Measurements from ENCODE around the gene GLT8D2. TPM values are rescaled to one million over a fixed set of nuclear protein-coding genes. Genes with fewer than 3 reads are reported as not detected.

GLT8D2 gene
- total RNA-seq, 6 experiments from 2014 or later: 36.4 to 58.0 (median 50.9) TPM

DNA sequence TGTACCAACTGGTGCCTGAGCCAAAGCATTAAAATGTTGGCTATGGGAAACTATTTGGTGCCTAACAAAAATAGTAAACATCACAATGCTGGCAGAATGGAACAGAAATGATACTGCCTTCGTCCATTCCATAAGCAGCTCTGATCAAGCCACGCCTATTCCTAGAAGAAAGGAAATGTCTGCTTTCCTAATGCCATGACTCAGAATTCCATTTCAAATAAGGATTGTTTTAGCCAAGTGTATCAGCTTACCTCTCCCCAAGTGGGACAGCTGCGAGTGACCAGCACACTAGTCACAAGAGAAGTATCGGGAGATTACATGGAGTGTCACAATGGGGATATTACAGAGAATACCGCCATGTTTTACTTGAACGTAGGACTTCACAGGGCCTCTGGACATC lies 38.7 kb downstream of the GLT8D2 start:
- peak; percentile 85 for DNase-seq
- TF ChIP-seq, protein P1, sequence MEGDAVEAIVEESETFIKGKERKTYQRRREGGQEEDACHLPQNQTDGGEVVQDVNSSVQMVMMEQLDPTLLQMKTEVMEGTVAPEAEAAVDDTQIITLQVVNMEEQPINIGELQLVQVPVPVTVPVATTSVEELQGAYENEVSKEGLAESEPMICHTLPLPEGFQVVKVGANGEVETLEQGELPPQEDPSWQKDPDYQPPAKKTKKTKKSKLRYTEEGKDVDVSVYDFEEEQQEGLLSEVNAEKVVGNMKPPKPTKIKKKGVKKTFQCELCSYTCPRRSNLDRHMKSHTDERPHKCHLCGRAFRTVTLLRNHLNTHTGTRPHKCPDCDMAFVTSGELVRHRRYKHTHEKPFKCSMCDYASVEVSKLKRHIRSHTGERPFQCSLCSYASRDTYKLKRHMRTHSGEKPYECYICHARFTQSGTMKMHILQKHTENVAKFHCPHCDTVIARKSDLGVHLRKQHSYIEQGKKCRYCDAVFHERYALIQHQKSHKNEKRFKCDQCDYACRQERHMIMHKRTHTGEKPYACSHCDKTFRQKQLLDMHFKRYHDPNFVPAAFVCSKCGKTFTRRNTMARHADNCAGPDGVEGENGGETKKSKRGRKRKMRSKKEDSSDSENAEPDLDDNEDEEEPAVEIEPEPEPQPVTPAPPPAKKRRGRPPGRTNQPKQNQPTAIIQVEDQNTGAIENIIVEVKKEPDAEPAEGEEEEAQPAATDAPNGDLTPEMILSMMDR (IDR thresholded peaks at IDR 0.05): no peak
- H3K4me3 Mint-ChIP-seq: peak overlapping the region; percentile 53; the same call in 1 of the 2 replicates
- peak overlapping the region; percentile 69 for H3K27ac Mint-ChIP-seq
- peaks cover 52% of the 10 kb centered on the region for H3K36me3 Mint-ChIP-seq (ENCODE audit: low read depth)
- H3K27me3 Mint-ChIP-seq (ENCODE audit: insufficient read depth): no peaks in the 10 kb centered on the region; the same call in 1 of the 2 replicates
- H3K9me3 Mint-ChIP-seq: peaks cover 4% of the 10 kb centered on the region; the same call in 1 of the 2 replicates
- peaks cover 49% of the 10 kb centered on the region for H3K4me1 Mint-ChIP-seq (ENCODE audit: low read depth)

DNA sequence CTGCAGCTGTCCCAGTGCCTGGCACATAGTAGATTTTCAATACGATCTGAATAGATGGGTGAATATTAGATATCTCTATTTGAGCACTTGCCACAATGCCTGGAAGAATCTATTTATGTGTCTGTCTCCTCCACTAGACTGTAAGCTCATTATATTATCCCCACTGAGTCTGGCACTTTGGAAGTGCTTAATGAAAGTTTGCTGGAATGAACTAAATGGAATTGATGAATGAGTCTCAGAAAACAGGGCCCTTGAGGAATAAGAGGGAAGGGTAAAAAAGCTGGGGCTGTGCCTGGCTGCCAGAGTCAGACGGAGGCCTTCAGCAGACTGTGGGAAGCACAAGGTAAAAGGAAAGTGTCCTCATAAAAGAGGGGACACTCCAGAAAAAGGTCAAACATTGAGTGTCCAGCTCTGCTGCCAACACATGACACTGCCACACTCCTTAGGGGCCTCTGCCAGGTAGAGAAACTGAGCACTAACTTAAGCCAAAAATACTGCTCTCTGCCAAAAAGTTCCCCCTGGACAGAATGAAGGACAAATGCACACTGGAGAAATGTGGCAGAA lies 39.3 kb downstream of the GLT8D2 start:
- TF ChIP-seq, protein P1 (IDR thresholded peaks at IDR 0.05): no peak
- no peak for DNase-seq
- peaks cover 52% of the 10 kb centered on the region for H3K36me3 Mint-ChIP-seq (ENCODE audit: low read depth)
- H3K27ac Mint-ChIP-seq: peak overlapping the region; percentile 69
- H3K4me1 Mint-ChIP-seq (ENCODE audit: low read depth): peaks cover 55% of the 10 kb centered on the region
- H3K4me3 Mint-ChIP-seq: peak overlapping the region; percentile 53; the same call in 1 of the 2 replicates
- H3K9me3 Mint-ChIP-seq: peaks cover 4% of the 10 kb centered on the region; the same call in 1 of the 2 replicates
- H3K27me3 Mint-ChIP-seq (ENCODE audit: insufficient read depth): no peaks in the 10 kb centered on the region; the same call in 1 of the 2 replicates

DNA sequence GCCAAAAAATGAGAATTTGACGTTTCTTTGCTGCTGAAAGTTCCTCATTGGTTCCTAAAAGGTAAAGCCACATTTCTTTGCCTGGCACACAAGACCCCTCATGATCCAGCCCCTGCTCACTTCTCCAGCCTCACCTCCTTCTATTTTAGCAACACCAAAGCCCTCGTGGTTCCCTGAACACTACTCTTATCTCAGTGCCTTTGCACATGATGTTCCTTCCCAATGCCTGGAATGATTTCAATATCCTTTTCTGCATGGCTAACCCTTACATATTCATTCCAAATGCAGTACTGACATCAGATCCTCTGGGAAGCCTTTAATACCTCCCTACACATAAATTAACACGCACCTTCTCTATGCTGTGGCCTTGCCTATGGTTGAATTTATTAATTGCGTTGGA lies 39.9 kb downstream of the GLT8D2 start:
- Mint-ChIP-seq H3K27me3 (ENCODE audit: insufficient read depth) (no peaks in the 10 kb centered on the region; the same call in 1 of the 2 replicates), H3K4me1 (ENCODE audit: low read depth) (peaks cover 59% of the 10 kb centered on the region), H3K4me3 (no peak overlapping the region), H3K27ac (no peak overlapping the region), H3K36me3 (ENCODE audit: low read depth) (peaks cover 52% of the 10 kb centered on the region), H3K9me3 (peaks cover 4% of the 10 kb centered on the region; the same call in 1 of the 2 replicates)
- no peak for DNase-seq
- TF ChIP-seq, protein P1 (IDR thresholded peaks at IDR 0.05): no peak

DNA sequence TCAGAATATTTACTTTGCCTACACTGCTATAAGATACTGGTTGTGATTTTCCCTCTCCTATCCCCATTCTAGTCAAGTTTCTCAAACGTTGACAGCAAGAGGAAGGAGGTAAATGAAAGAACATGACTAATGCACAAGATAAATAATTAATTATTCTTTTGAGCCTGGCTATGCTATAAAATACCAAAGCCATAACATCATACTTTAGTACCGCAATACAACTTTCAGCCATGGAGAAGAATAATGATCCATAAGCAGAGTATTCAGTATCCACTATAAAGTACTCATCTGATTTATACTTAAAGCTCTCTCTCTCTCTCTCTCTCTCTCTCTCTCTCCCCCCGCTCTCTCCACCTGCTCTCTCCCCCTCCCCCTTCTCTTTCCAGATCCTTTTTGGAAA lies 43.1 kb downstream of the GLT8D2 start:
- Mint-ChIP-seq H3K9me3 (peaks cover 4% of the 10 kb centered on the region; the same call in 1 of the 2 replicates), H3K27ac (peak overlapping the region; percentile 59), H3K4me1 (ENCODE audit: low read depth) (peaks cover 61% of the 10 kb centered on the region), H3K27me3 (ENCODE audit: insufficient read depth) (no peaks in the 10 kb centered on the region; the same call in 1 of the 2 replicates), H3K4me3 (peak overlapping the region; percentile 53), H3K36me3 (ENCODE audit: low read depth) (peaks cover 40% of the 10 kb centered on the region)
- peak; percentile 78 for DNase-seq
- TF ChIP-seq, protein P1 (IDR thresholded peaks at IDR 0.05): no peak

DNA sequence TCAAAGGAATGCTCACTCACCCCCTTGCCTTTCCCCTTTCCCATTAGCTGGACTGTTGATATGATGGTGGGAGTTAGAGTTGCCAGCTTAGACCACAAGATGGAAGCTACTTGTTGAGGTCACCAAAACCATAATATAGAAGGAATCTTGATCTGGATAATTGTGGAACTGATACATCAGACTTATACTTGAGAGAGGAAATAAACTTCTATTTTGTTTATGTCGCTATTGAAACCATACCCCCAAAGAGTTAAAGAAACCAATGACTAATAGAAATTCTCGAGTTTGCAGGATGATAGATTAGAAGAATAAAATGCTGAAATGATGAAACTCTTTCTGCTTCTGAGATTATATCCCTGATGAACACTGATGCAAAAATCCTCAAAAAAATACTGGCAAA lies 46.4 kb downstream of the GLT8D2 start:
- peaks cover 50% of the 10 kb centered on the region for H3K4me1 Mint-ChIP-seq (ENCODE audit: low read depth)
- no peak overlapping the region for H3K4me3 Mint-ChIP-seq
- TF ChIP-seq, protein P1 (IDR thresholded peaks at IDR 0.05): no peak
- H3K36me3 Mint-ChIP-seq (ENCODE audit: low read depth): peaks cover 17% of the 10 kb centered on the region
- H3K27me3 Mint-ChIP-seq (ENCODE audit: insufficient read depth): no peaks in the 10 kb centered on the region
- no peak overlapping the region for H3K27ac Mint-ChIP-seq
- no peak for DNase-seq
- no peaks in the 10 kb centered on the region for H3K9me3 Mint-ChIP-seq
